COLO668 (cell line): ENCODE measurements around the gene ACTR6.
"Not testable (repeated sequence)": the region's sequence is repeated elsewhere in the genome, so short reads cannot be mapped to it uniquely, and the experiment has no call there.

Experiments used
- DNase-seq: peaks from one replicate; lab custom pipeline; 2025; ENCODE audit not compliant: unreplicated experiment; lab: John Stamatoyannopoulos, UW

Gene ACTR6

DNA sequence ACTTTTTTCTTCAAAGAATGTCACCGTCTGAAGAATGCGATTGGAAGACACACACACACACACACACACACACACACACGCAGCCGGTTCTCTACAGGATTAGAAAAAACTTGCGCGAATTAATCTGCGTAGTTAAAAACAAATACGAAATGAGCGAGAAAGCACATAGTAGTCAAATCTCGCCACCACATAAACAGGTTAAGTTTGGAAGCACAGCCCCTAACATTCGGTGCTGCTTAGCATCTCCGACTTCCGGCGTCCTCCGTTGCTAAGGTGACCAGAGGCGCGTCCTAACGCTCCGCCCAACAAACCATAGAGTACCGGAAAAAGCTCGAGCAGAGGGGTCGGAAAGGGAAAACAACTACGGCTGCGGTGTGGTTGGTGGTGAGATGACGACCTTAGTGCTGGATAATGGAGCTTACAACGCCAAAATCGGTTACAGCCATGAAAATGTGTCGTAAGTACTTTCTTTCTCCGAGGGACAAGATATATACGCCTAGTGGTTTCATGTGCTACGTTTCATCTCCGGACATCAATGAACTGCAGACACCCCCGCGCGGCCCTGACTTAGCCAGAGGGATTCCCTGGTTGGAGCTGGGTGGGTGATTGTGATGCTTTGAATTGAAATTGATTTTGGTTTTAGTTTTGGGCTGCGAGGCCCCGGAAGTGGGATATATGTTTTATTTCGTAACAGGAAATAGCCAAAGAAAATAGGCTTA, at the start of gene ACTR6:
TSS of gene ACTR6 (plus strand) at position 353 of the 719 bp plus-strand sequence. CDS start at position 390, 37 bp downstream.
- DNase-seq = peak; percentile 97

DNA sequence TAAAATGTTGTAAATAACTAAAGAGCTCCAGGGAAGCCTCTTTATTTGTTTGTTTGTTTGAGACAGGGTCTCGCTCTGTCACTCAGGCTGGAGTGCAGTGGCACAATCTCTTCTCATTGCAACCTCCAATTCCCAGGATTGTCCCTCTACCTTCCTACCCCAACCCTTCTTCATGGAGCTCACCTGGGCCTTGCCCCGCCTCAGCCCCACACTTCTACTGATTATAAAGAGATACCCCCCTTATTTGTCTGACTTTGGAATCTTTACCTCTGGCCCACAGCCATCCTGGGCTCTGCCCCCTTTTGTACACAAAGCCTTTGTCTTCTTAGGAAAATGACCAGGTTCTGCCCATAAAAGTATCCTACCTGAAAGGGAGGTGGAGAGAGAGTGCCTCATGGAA, 48.8 kb upstream of the ACTR6 start:
- no peak for DNase-seq

DNA sequence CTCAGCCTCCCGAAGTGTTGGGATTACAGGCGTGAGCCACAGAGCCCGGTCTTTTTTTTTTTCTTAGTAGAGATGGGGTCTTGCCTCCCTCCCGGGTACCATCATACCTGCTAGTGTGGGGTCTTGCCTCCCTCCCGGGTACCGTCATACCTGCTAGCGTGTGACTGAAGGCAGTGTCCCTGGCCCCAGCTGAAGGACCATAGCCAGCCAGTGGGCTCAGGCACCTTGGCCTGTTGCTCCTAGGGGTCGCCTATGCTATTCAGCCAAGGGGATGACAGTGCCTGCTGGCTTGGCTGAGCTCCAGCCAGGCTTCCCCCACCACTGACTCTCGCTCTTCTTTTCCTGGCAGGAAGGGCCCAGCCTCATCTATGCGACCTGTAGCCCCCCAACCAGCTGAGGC, 47.5 kb upstream of the ACTR6 start:
- no peak for DNase-seq

DNA sequence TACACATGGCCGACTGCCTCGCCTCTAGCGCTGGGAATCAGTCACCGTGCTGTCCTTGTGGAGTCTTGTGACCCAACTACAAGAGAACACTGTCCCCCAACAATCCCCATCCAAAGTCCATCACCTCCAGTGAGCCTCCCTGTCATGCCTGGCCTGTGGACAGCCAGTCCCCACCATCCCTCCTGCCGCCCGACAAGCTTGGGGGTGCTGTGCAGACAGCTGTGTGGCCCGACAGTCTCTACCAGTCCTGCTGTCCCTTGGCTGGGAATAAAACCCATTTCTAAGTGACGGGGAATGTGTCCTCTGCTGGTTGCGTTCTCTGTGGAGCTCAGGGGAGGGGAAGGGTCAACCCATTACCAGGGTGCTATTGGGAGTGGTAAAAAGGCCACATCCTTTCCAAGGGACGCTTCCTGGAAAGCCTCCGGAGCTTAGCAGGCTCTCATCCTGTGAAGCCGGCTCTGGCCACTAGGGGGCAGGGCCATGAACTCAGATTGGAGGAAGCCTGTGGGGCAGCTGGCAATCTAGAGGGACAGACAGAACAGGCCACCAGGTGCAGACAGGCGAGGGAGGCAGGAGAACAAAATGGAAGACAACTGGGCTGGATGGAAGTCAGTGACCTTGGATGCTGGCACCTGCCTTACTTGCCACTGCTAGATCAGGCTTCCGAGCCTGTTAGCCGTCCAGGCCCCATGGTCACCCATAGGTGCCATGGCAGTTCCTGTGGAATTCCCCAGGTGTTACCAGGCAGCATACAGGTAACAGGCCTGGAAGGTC, 46.0 kb upstream of the ACTR6 start:
- DNase-seq = peak; percentile 75

DNA sequence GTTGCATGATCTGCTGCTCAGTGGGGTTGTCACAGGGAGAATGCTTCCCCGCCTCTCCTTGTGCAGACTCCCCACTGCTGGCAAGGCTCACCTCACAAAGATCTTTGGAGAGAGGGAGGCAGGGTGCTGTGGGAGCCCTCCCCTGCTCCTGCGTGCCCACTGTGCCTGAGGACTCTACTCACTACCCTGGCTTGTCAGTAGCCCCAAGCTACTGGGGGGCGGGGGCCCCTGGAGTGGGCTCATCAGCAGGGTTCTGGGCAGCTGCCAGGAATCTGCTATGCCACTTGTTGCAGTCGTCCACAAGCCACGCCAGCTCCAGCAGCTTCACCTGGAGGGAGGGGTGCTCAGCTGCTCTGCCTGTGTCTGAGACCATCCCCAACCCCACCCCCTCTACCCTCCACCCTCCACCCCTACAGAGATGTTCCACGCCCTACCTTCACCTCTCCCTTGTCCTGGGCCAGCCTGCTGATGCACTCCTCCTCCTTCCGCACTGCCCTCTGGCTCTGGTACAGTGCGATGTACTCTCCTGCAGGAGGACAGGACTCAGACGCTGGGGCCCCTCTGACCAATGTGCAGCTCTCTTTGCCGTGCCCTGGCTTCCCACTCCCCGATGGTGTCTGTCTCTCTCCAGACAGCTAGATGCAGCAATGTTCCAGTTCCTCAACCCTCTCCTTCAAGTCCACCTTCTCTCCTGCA, 43.7 kb upstream of the ACTR6 start:
- no peak for DNase-seq

DNA sequence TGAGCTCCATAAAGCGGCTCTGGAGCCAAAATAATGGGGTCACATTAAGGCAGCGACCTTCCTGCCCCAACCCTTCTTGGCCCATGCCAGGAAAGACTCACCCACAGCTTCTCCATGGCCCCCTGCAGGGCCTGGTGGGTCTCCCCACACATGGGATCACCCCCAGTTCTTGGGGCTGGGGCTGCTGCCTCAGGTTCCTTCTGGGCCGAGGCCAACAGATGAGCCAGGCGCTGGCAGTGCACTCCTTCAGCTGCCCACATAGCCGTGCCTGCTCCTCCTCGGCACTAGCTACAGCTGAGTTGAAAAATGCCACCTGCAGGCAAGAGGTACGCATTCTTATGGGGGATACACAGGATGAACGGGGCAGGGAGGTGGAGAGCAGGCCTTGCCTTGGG, 43.2 kb upstream of the ACTR6 start:
- no peak for DNase-seq

DNA sequence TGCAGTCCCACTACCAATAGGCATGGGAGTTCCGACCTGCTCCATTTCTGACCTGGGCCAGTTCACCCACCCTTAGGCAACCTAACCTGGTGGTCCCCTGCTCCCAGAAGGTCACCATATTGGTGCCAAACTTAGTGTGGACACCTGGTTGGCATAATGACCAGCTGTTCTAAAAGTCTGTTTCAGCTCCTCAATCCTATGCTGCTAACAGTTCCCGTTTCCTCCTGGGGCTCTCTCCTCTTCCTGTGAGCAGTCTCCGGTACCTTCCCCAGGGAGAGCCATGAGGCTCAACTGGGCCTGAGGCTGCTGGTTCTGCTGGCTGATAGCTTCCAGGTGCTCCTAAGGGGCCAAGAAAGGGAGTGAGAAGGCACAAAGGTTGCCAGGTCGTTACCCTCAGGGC, 42.1 kb upstream of the ACTR6 start:
- DNase-seq = no peak

DNA sequence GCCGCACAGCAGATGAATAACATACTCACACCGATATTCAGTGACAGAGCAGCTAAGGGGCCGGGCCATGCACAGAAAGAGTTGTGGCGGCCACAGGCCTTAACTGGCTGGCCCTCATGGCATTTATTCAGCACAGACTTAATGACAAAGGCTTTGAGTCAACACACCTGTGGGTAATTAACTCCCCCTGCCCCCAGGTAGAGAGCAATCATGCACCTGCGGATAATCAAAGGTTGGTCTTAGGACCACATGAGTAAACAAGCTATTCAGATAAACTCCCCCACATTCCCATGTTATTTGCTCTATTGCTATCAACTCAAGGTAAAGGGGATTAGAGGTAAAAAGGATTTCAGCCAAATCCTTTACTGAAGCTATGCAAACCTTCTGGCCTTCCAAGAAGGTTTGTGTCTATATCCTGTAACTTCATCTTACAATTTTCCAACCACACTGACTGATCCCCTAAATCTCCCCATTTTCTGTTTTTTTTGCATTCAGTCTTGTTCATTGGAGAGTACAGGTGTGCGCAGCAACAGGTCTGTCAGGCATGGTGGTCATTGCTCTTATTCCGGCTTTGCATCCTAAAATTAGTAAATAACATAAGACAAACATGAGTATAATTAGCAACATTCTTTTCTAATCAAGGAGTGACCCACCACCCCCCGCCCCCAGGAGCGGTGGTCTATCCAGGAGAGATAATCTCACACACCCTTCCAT, 41.1 kb upstream of the ACTR6 start:
- DNase-seq = no peak

DNA sequence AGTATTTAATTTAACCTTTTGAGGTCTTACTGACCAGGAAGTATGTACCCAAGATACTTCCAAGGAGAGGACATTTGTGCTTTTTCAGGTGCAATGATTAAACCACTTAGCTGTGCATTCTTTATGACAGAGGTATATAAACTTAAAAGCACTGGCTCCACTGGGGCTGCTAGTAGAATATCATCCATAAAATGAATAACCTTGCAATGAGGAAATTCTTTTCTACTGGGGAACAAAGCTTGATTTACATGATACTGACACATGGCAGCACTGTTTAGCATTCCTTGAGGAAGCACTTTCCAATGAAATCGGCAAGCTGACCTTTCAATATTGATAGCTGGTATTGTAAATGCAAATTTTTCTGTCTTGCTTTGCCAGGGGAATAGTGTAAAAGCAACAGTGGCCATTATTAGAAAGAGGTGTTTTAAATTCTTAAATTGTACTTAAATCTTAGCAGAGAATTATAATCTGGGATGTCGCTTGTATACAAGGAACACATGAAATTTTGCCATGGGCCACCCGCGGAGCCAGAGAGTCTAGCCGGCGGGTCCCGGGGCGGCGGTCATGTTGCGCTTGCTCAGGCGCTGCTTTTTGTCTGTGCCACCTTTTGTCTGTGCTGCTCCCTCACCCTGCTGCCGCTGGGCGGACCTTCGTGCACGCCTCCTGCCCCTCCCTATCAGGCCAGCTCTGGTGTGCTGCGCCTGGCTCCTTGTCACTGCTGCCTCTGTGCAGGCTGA, 37.0 kb upstream of the ACTR6 start:
- DNase-seq = peak; percentile 89

DNA sequence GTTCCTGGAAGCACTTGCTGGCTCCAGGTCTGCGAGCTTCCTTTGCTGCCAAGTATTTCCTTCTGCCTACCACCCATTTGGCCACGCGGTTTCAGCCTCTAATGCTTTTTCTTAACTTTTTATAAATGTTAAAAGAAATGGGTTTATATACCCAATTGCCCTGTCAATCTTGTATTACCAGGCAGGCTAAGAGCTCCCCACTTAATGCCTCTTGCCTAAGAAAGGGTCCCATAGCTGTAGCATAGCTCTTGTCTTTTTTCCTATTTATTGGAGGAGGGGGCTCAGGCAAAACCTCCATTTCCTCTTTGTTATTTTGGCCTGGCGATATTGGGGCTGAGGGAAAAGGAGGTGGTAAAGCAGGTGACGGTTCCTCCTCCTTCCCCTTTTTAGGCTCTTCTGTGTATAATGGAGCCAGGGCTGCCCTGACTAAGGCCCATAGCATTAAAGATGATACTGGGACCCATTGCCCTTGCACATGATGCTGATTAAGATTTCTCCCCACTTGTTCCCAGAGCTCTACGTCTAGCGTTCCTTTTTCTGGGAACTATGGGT, 36.4 kb upstream of the ACTR6 start:
- no peak for DNase-seq

DNA sequence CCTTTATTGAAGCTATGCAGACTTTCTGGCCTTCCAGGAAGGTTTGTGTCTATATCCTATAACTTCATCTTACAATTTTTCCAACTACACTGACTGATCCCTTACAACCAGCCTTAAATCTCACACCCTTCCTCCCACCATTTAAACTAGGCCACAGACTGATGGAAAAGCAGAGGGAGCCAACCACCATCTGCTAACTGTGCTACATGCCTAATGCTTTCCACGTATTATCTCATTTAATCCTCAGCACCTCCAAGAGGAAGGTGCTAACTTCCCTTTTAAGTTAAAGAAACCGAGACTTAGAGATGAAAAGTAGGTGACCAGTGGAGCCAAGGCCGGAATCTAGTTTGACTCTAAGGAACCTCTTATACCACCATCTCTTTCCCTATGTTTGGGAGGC, 35.3 kb upstream of the ACTR6 start:
- no peak for DNase-seq

DNA sequence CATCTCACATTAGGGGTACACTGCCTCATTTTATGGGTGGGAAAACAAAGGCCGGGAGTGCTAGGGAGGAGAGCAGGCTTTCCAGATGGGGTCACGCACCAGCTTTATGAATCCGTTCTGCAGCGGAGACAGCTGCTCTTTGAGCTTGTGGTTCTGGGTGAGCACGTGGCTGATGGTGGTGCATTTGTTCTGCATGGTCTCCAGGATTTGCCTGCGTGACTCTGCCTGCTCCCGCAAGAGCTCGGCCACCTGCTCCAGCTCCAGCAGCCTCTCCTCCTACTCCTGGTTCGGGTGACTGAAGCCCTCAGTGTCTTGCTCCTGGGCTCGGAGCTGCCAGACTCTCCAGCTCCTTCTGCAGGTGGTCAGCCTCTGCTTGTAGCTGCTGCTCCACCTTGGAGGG, 34.4 kb upstream of the ACTR6 start:
- DNase-seq = no peak

DNA sequence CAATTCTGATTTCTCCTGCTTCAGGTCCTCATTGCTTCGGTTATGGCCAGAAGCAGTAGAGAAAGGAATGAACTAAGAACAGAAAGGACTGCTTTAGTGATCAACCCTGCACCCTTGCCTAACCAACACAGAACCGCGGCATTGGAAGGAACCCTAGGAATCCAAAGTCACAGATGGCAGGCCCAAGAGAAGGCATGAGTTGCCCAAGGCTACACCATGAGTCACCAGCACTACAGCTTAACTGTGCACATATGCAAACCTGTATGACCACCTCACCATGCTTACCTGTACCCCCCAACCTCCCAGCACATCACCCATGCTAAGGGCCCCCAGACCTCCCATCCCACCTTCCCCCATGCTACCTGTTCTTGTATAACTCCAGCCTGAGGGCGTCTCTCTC, 32.1 kb upstream of the ACTR6 start:
- DNase-seq = no peak

DNA sequence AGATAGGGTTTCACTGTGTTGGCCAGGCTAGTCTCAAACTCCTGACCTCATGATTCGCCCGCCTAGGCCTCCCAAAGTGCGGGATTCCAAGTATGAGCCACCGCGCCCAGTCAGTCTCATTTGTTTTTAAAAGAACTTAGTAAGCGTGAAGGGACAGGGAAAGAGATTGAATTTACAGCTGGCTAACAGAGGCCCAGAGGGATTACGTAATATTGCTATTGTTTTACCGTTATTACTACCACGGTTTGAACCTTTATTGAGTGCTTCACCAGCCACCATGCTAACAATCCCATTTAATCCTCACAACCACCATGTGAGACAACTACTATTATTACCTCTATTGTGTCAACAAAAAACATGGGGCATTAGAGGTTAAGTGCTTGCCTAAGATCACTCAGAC, 31.3 kb upstream of the ACTR6 start:
- DNase-seq = no peak

DNA sequence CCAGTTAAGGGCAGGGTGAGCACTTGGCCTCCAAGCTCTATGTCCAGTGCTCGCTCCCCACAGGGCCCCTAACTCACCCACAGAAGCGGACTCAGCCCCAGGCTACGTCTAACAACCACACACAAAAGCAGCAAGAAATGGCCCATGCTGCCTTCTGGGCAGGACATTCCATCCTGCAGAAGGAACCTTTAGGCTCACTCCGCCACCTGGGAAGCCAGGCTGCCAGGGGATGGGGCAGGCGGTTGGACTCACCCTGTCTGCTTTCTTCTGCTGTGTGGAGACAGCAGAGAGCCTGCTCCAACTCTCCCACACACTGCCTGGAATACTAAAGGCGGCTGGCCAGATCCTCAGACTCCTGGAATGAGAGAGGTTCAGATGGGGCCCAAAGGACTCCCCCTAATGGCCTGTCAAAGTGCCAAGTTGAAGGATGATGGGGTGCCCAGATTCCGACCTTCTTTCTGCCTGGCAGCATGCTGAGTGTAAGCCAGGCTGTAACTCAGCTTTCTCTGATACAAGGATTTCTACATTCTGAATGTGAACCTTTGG, 30.2 kb upstream of the ACTR6 start:
- DNase-seq = no peak

DNA sequence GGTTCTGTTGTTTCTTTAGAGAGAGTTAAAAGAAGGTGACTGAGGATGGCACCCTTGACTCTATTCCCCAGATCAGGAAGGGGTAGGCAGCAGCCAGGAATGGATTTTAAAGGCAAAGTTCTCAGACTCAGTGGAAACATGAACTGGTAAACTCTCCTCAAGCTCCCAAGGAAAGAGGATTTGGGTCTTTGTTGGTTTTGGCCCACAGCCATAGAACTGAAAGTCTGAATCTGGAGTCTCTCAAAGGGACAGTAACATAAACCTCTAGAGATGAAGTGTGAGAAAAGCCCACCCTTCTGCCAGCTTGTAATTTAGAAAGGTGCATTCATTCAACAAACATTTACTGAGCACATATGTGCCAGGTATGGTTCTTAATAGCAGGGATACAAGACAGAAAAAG, 29.4 kb upstream of the ACTR6 start:
- no peak for DNase-seq

DNA sequence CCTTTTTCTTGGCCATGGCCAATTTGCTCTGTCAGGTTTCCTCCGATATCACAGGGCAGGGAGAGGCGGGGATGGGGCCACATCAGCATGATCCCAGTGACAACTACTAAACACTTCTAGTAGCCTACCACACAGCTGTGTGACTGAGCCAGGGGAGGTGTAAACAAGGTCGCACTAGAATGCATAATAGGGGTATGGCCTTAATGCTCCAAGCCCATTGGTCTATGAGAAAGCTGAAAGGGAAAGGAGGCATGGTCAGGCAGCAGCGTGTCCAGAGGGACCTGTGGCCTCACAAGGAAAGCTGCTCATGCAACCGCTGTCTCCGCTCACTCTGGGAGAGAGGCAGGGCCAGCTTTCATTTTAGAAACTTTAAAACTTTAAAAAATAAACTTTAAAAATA, 27.5 kb upstream of the ACTR6 start:
- DNase-seq = no peak

DNA sequence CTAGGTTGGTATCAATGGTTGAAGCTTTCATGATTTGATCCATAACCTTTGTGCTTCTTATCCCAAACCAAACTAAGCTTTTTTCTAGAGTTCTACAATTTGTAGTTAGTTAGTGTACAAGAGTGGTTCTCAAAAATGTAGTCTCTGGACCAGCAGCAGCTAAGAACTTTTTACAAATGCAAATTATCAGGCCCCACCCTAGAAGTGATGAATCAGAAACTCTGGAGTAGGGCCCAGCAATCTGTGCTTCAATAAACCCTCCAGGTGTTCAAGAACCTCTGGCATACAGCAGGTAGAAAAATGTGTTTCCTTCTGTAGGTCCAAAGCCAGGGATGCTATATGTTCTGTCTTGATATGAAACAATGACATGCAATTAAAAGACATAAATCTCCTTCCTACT, 26.1 kb upstream of the ACTR6 start:
- DNase-seq = no peak

DNA sequence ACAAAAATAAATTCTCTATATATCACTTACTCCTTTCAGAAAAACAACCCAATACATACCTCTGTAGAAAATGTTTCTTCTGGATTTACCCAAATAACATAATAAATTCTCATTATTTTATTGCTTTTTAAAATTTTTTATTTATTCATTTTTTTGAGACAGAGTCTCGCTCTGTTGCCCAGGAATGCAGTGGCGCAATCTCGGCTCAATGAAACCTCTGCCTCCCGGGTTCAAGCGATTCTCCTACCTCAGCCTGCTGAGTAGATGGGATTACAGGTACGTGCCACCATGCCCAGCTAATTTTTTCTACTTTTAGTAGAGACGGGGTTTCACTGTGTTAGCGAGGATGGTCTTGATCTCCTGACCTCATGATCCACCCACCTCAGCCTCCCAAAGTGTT, 24.1 kb upstream of the ACTR6 start:
- DNase-seq = not testable (repeated sequence)

DNA sequence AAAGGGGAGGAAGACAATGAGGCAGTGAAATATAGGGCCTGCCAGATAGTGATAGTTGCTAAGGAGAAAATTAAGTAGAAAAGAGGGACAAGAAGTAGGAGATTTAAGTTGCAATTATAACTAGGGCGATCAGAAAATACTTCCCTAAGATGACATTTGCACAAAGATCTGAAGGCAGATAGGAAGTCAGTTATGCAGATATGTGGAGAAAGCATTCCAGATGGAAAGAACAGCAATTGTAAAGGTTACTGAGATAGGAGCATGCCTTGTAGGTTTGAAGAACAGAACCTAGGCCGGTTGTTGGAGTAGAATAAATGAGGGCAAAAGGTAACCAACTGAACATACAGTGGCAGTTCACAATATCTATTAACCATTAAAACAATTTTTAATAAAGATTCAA, 21.4 kb upstream of the ACTR6 start:
- no peak for DNase-seq
